Breast epithelium (tissue), 3 donors: ENCODE measurements around the gene KCNJ3.

ENCODE experiments used
- CTCF ChIP-seq, 3 donors: fragments of 450-650 bp; IDR thresholded peaks; one replicate each; pipeline ENCODE4 v1.5.1; 2016 to 2017; ENCODE audit warnings: antibody characterized with exemption in 3 of 3, mild to moderate bottlenecking in 3 of 3, moderate library complexity in 3 of 3
- POLR2A ChIP-seq: fragments of 450-650 bp; IDR thresholded peaks from one replicate; pipeline ENCODE4 v1.6.1; 2016; ENCODE audit warnings: antibody characterized with exemption, mild to moderate bottlenecking, moderate library complexity

DNA sequence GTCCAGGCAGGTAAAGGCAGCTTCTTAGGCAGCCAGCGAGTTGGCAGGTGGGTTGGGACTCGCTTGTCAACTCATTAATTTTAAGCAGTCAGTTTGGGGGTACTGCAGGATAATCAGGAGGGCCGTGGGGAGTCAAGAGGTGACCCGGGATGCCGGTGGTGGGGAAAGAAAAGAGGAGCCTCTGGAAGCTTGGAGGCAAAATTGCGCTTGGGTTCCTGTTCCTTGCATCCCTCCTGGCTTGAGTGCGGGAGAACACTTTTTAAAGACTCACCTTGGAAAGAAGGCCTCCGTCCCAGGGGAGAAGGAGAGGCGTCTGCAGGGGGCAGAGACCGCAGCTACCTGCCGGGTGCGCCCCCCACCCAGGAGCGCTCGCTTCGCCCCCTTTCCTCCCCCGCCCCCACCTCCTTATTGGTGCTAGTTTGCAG lies at the start of gene KCNJ3:
- no peak for TF ChIP-seq POLR2A
- no peak for TF ChIP-seq CTCF (IDR thresholded peaks at IDR 0.05)
